Neuronal stem cell (in vitro differentiated cells): ENCODE measurements around the gene MYOG.

ENCODE experiments used
- DNase-seq: peaks from one replicate; pipeline ENCODE4 v3.0.0-alpha.2; 2013; ENCODE audit warnings: low spot score
- H2AFZ ChIP-seq: one replicate; pipeline ENCODE4 v1.6.1; 2013; ENCODE audit warnings: mild to moderate bottlenecking, low read length, inconsistent platforms
- H2AK5ac ChIP-seq: 2 replicates; pipeline ENCODE4 v1.6.1; 2013; ENCODE audit warnings: low read depth, mild to moderate bottlenecking, inconsistent platforms, low read length, moderate library complexity, mixed read lengths
- H2BK120ac ChIP-seq: 2 replicates; pipeline ENCODE4 v1.6.1; 2013; ENCODE audit warnings: low read depth, mild to moderate bottlenecking, inconsistent platforms, low read length, moderate library complexity, mixed read lengths
- H2BK12ac ChIP-seq: one replicate; pipeline ENCODE4 v1.6.1; 2013; ENCODE audit warnings: low read length, inconsistent platforms
- H2BK15ac ChIP-seq: 2 replicates; pipeline ENCODE4 v1.6.1; 2013; ENCODE audit warnings: mild to moderate bottlenecking, low read length, inconsistent platforms, mixed read lengths
- H2BK5ac ChIP-seq: one replicate; pipeline ENCODE4 v1.6.1; 2013; ENCODE audit warnings: inconsistent platforms, mild to moderate bottlenecking, low read length, moderate library complexity
- H3K14ac ChIP-seq: one replicate; pipeline ENCODE4 v1.6.1; 2013; ENCODE audit warnings: low read length, inconsistent platforms
- H3K18ac ChIP-seq: 2 replicates; pipeline ENCODE4 v1.6.1; 2013; ENCODE audit warnings: low read length, inconsistent platforms
- H3K23ac ChIP-seq: 2 replicates; pipeline ENCODE4 v1.6.1; 2013; ENCODE audit warnings: low read depth, mild to moderate bottlenecking, mixed read lengths, low read length, inconsistent platforms; ENCODE audit not compliant: poor library complexity
- H3K27ac ChIP-seq: replicated peaks from 3 replicates; pipeline ENCODE4 v1.5.1; 2013; ENCODE audit warnings: low read length, inconsistent platforms
- H3K27me3 ChIP-seq, 3 experiments: 2 replicates each; pipeline ENCODE4 v1.6.1; 2013; ENCODE audit warnings: low read length in 3 of 3, mild to moderate bottlenecking in 2 of 3, inconsistent platforms in 1 of 3, low read depth in 1 of 3, mixed read lengths in 1 of 3, moderate library complexity in 1 of 3; ENCODE audit not compliant: control insufficient read depth in 3 of 3, insufficient read depth in 3 of 3
- H3K36me3 ChIP-seq, 2 donors: replicated peaks in 1 of 2; 2 replicates each; pipeline ENCODE4 v1.6.1; 2013; ENCODE audit warnings: low read length in 2 of 2; ENCODE audit not compliant: control insufficient read depth in 2 of 2, insufficient read depth in 2 of 2
- H3K4ac ChIP-seq: 2 replicates; pipeline ENCODE4 v1.6.1; 2013; ENCODE audit warnings: inconsistent platforms, mild to moderate bottlenecking, low read length, moderate library complexity
- H3K4me1 ChIP-seq, 2 donors: 1 replicate in 1 of 2; 2 replicates in 1 of 2; pipeline ENCODE4 v1.6.1; 2013; ENCODE audit warnings: low read length in 2 of 2, low read depth in 1 of 2; ENCODE audit not compliant: control insufficient read depth in 2 of 2, insufficient read depth in 1 of 2
- H3K4me2 ChIP-seq: one replicate; pipeline ENCODE4 v1.6.1; 2013; ENCODE audit warnings: mild to moderate bottlenecking, low read length, inconsistent platforms; ENCODE audit not compliant: insufficient read depth, poor library complexity, severe bottlenecking
- H3K4me3 ChIP-seq, 2 donors: 2 replicates each; pipeline ENCODE4 v1.5.1; 2013; ENCODE audit warnings: low read length in 2 of 2, mild to moderate bottlenecking in 2 of 2, inconsistent platforms in 1 of 2, moderate library complexity in 1 of 2
- H3K79me1 ChIP-seq: one replicate; pipeline ENCODE4 v1.6.1; 2013; ENCODE audit warnings: low read depth, mild to moderate bottlenecking, inconsistent platforms, low read length, moderate library complexity
- H3K9ac ChIP-seq: one replicate; pipeline ENCODE4 v1.6.1; 2013; ENCODE audit warnings: mild to moderate bottlenecking, low read depth, low read length, inconsistent platforms; ENCODE audit not compliant: poor library complexity
- H3K9me3 ChIP-seq, 2 donors: replicated peaks in 1 of 2; 2 replicates each; pipeline versions ENCODE3 to v1.6.1; 2013; ENCODE audit warnings: low read length in 2 of 2, mild to moderate bottlenecking in 2 of 2, inconsistent platforms in 1 of 2, low read depth in 1 of 2, mixed read lengths in 1 of 2, moderate library complexity in 1 of 2; ENCODE audit not compliant: control insufficient read depth in 2 of 2, insufficient read depth in 1 of 2
- H4K8ac ChIP-seq: one replicate; pipeline ENCODE4 v1.6.1; 2013; ENCODE audit warnings: low read depth, mild to moderate bottlenecking, inconsistent platforms, low read length, moderate library complexity
- H4K91ac ChIP-seq: one replicate; pipeline ENCODE4 v1.6.1; 2013; ENCODE audit warnings: low read length, low read depth, mild to moderate bottlenecking, inconsistent platforms; ENCODE audit not compliant: poor library complexity
- WGBS, 2 donors: extraction: QIAGEN DNeasy Blood & Tissue Kit; methylation state at CpG; one replicate each; pipeline ENCODE4 v1.1.7; 2013; ENCODE audit warnings: missing lambda C conversion rate in 2 of 2, mixed read lengths in 1 of 2; ENCODE audit not compliant: insufficient read length in 2 of 2, insufficient replicate concordance in 1 of 2; ENCODE audit errors: extremely low coverage in 2 of 2; 5-methylcytosine and 5-hydroxymethylcytosine counted together

MYOG gene

GRCh38 chr1:203096566-203096965 is 10.8 kb upstream of the MYOG start:
- H4K8ac ChIP-seq = no peak overlapping the region
- no peak overlapping the region for H3K4ac ChIP-seq
- H3K36me3 ChIP-seq = no peaks in the 10 kb centered on the region
- no peak overlapping the region for H2AK5ac ChIP-seq
- no peak overlapping the region for H3K14ac ChIP-seq
- peak overlapping the region in 1 of 2 donors; percentile 12 for H3K4me3 ChIP-seq
- H3K4me1 ChIP-seq = no peaks in the 10 kb centered on the region
- no peak overlapping the region for H4K91ac ChIP-seq
- H2BK15ac ChIP-seq = no peak overlapping the region
- H3K79me1 ChIP-seq = no peaks in the 10 kb centered on the region
- no peak overlapping the region for H2BK5ac ChIP-seq
- no peak overlapping the region for H3K18ac ChIP-seq
- no peak overlapping the region for H2BK120ac ChIP-seq
- no peak overlapping the region for H2BK12ac ChIP-seq
- H2AFZ ChIP-seq = no peak overlapping the region
- peaks cover 4 to 12% of the 10 kb centered on the region in 2 donors for H3K9me3 ChIP-seq
- no peak for DNase-seq
- no peak overlapping the region for H3K27ac ChIP-seq
- H3K9ac ChIP-seq = no peak overlapping the region
- no peak overlapping the region for H3K4me2 ChIP-seq
- no peak overlapping the region for H3K23ac ChIP-seq
- H3K27me3 ChIP-seq = no peaks in the 10 kb centered on the region

DNA sequence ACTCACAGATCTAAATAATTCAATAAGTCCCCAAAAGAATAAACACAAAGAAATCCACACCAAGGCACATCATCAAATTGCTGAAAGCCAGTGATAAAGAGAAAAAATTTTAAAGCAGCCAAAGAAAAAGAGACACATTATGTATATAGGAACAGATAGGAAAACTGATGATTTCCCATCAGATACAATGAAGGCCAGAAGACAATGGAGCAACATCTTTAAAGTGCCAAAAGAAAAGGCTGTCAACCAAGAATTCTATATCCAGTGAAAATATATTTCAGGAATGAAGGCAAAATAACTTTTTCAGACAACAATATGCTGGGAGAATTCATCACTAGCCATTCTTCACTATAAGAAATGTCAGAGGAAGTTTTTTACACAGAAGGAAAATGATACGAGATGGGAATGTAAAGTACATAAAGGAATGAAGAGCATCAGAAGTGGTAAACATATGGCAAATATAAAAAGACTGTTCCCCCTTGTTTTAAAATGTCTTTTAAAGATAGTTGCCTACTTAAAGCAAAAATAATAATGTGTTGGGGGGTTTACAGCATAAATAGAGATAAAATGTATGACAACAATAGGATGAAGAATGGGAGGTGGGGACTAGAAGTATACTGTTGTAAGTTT is 9.4 kb upstream of the MYOG start:
- no peak overlapping the region for H3K9ac ChIP-seq
- H3K9me3 ChIP-seq = peaks cover 4 to 12% of the 10 kb centered on the region in 2 donors
- no peak overlapping the region for H2BK5ac ChIP-seq
- no peaks in the 10 kb centered on the region for H3K27me3 ChIP-seq
- H3K4me2 ChIP-seq = no peak overlapping the region
- no peaks in the 10 kb centered on the region for H3K36me3 ChIP-seq
- no peaks in the 10 kb centered on the region for H3K4me1 ChIP-seq
- no peak overlapping the region for H3K14ac ChIP-seq
- no peak overlapping the region for H2AK5ac ChIP-seq
- DNase-seq = no peak
- no peak overlapping the region for H3K4me3 ChIP-seq
- H3K79me1 ChIP-seq = no peaks in the 10 kb centered on the region
- H3K27ac ChIP-seq = no peak overlapping the region
- H3K23ac ChIP-seq = no peak overlapping the region
- H2BK15ac ChIP-seq = no peak overlapping the region
- H4K91ac ChIP-seq = no peak overlapping the region
- H2BK120ac ChIP-seq = no peak overlapping the region
- no peak overlapping the region for H3K4ac ChIP-seq
- no CpG with 5 or more reads among the region's 1 CpG for WGBS, 2 donors
- H3K18ac ChIP-seq = no peak overlapping the region
- no peak overlapping the region for H4K8ac ChIP-seq
- no peak overlapping the region for H2AFZ ChIP-seq
- no peak overlapping the region for H2BK12ac ChIP-seq

DNA sequence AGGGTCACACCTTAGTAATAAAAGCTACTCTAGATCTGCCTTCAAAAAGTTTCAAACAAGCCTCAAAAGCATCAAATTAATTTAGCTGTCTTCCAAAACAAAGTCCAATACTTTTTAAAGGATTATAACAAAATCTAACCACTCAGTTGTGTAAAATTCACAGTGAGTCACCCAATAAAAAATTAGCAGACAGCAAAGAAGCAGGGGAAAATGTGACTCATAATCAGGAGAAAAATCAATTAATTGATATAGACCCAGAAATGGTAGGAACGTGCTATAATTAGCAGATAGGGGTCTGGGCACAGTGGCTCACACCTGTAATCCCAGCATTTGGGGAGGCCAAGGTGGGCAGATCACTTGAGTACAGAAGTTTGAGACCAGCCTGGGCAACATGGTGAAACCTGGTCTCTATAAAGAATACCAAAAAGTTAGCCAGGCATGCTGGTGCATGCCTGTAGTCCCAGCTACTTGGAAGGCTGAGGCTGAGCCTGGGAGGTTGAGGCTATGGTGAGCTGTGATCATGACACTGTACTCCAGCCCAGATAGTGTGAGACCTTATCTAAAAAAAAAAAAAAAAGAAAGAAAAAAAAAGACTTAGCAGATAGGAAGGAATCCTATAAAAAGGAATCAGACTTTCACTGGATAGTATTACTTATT is 8.1 kb upstream of the MYOG start:
- Histone ChIP-seq H3K4me3 (no peak overlapping the region), H3K36me3 (no peaks in the 10 kb centered on the region), H3K18ac (no peak overlapping the region), H3K14ac (no peak overlapping the region), H2AK5ac (no peak overlapping the region), H2BK15ac (no peak overlapping the region), H3K23ac (no peak overlapping the region), H2BK120ac (no peak overlapping the region), H3K4me2 (no peak overlapping the region), H2BK5ac (no peak overlapping the region), H4K91ac (no peak overlapping the region), H3K27me3 (peaks cover 0 to 6% (median 0%) of the 10 kb centered on the region in 3 experiments), H3K27ac (no peak overlapping the region), H4K8ac (no peak overlapping the region), H3K9ac (no peak overlapping the region), H3K79me1 (no peaks in the 10 kb centered on the region), H3K4me1 (peaks cover 0 to 2% of the 10 kb centered on the region in 2 donors), H2AFZ (no peak overlapping the region), H3K9me3 (peaks cover 4 to 12% of the 10 kb centered on the region in 2 donors), H3K4ac (no peak overlapping the region), H2BK12ac (no peak overlapping the region)
- no peak for DNase-seq
- WGBS, 2 donors = no CpG with 5 or more reads among the region's 1 CpG

DNA sequence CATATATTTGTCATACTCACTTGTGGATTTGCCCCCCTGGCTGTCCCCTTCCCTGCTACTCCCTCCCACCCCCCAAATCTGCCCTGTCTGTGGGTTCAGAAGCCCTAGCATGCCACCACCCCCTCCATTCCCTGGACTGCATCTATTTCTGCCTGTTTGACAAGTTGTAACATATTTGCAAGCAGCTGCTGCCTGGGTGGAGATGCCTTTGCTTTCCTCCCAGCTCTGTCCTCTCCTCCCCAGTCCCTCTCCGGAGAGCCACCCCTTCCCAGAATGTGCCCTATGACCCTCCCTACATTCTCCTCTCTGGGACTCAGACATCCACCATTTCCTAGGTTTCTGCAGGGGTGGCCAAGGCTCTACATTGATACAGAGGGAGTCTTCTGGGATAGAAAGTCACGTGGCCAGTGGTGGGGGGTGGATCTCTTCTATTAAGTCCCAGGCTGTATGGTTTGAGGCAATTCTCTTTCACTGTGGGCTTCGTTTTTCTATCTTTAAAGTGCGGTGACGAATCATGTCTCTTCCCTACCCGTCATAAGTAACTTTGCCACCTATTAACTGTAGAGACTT is 6.0 kb upstream of the MYOG start:
- H3K18ac ChIP-seq = no peak overlapping the region
- DNase-seq = no peak
- H2AFZ ChIP-seq = no peak overlapping the region

More for the DNA sequence above, 6.0 kb upstream of the MYOG start:
- no peak overlapping the region for H3K27ac ChIP-seq
- no peaks in the 10 kb centered on the region for H3K36me3 ChIP-seq
- H3K4me3 ChIP-seq = no peak overlapping the region
- peaks cover 0 to 4% of the 10 kb centered on the region in 2 donors for H3K4me1 ChIP-seq
- H3K9ac ChIP-seq = no peak overlapping the region
- no peak overlapping the region for H3K4me2 ChIP-seq
- H3K79me1 ChIP-seq = no peaks in the 10 kb centered on the region
- peaks cover 2 to 12% of the 10 kb centered on the region in 2 donors for H3K9me3 ChIP-seq
- no peak overlapping the region for H2BK5ac ChIP-seq
- no CpG with 5 or more reads among the region's 6 CpGs for WGBS, 2 donors
- H4K8ac ChIP-seq = no peak overlapping the region
- H2BK12ac ChIP-seq = no peak overlapping the region
- no peak overlapping the region for H2AK5ac ChIP-seq
- H3K23ac ChIP-seq = no peak overlapping the region
- no peak overlapping the region for H4K91ac ChIP-seq
- no peak overlapping the region for H3K14ac ChIP-seq
- no peak overlapping the region for H3K4ac ChIP-seq
- H2BK120ac ChIP-seq = no peak overlapping the region
- peaks cover 0 to 6% (median 0%) of the 10 kb centered on the region in 3 experiments for H3K27me3 ChIP-seq
- H2BK15ac ChIP-seq = no peak overlapping the region
